Measurements from ENCODE around the gene ARHGEF7. TPM values are rescaled to one million over a fixed set of nuclear protein-coding genes. Genes with fewer than 3 reads are reported as not detected.
A peak's percentile ranks its signal among the peaks of the same experiment; 100 is the strongest.
"Not testable (repeated sequence)": the region's sequence is repeated elsewhere in the genome, so short reads cannot be mapped to it uniquely, and the experiment has no call there.

The ARHGEF7 gene
- total RNA-seq, 1 experiment from 2014 or later = 29.3 TPM

- no peak for DNase-seq (ENCODE audit: low spot score)
- in situ Hi-C loops (cut with HindIII; ENCODE audit: low sequenced_read_pairs) = no loop called here
Observed at GRCh38 chr13:111239764-111240670, 124.9 kb downstream of the ARHGEF7 start.

GRCh38 chr13:111241006-111241755, 126.1 kb downstream of the ARHGEF7 start:
- in situ Hi-C loops (cut with HindIII; ENCODE audit: low sequenced_read_pairs) = no loop called here
- DNase-seq (ENCODE audit: low spot score) = peak; percentile 73

- DNase-seq (ENCODE audit: low spot score) = no peak
- in situ Hi-C loops (cut with HindIII; ENCODE audit: low sequenced_read_pairs) = no loop called here
Observed at GRCh38 chr13:111241862-111242261, 126.8 kb downstream of the ARHGEF7 start.

GRCh38 chr13:111242585-111242984, 127.5 kb downstream of the ARHGEF7 start:
- no peak for DNase-seq (ENCODE audit: low spot score)
- in situ Hi-C loops (cut with HindIII; ENCODE audit: low sequenced_read_pairs) = no loop called here

GRCh38 chr13:111243981-111244380, 128.9 kb downstream of the ARHGEF7 start:
- in situ Hi-C loops (cut with HindIII; ENCODE audit: low sequenced_read_pairs) = no loop called here
- no peak for DNase-seq (ENCODE audit: low spot score)

- DNase-seq (ENCODE audit: low spot score) = no peak
- in situ Hi-C loops (cut with HindIII; ENCODE audit: low sequenced_read_pairs) = no loop called here
Observed at GRCh38 chr13:111245576-111246384, 130.7 kb downstream of the ARHGEF7 start.

- no peak for DNase-seq (ENCODE audit: low spot score)
- in situ Hi-C loops (cut with HindIII; ENCODE audit: low sequenced_read_pairs) = no loop called here
Observed at GRCh38 chr13:111247552-111247951, 132.4 kb downstream of the ARHGEF7 start.

GRCh38 chr13:111248822-111249221, 133.7 kb downstream of the ARHGEF7 start:
- in situ Hi-C loops (cut with HindIII; ENCODE audit: low sequenced_read_pairs) = no loop called here
- DNase-seq (ENCODE audit: low spot score) = no peak

- in situ Hi-C loops (cut with HindIII; ENCODE audit: low sequenced_read_pairs) = no loop called here
- no peak for DNase-seq (ENCODE audit: low spot score)
Observed at GRCh38 chr13:111249637-111250360, 134.7 kb downstream of the ARHGEF7 start.

GRCh38 chr13:111251646-111252445, 136.7 kb downstream of the ARHGEF7 start:
- in situ Hi-C loops (cut with HindIII; ENCODE audit: low sequenced_read_pairs) = no loop called here
- DNase-seq (ENCODE audit: low spot score) = no peak

GRCh38 chr13:111252446-111253364, 137.6 kb downstream of the ARHGEF7 start:
- in situ Hi-C loops (cut with HindIII; ENCODE audit: low sequenced_read_pairs) = no loop called here
- no peak for DNase-seq (ENCODE audit: low spot score)

GRCh38 chr13:111253365-111253872, 138.3 kb downstream of the ARHGEF7 start:
- DNase-seq (ENCODE audit: low spot score) = no peak
- in situ Hi-C loops (cut with HindIII; ENCODE audit: low sequenced_read_pairs) = no loop called here

- in situ Hi-C loops (cut with HindIII; ENCODE audit: low sequenced_read_pairs) = no loop called here
- no peak for DNase-seq (ENCODE audit: low spot score)
Observed at GRCh38 chr13:111255228-111255790, 140.2 kb downstream of the ARHGEF7 start.

- no peak for DNase-seq (ENCODE audit: low spot score)
Observed at GRCh38 chr13:111256458-111256857, 141.3 kb downstream of the ARHGEF7 start.

GRCh38 chr13:111256946-111257345, 141.8 kb downstream of the ARHGEF7 start:
- in situ Hi-C loops (cut with HindIII; ENCODE audit: low sequenced_read_pairs) = no loop called here

More at GRCh38 chr13:111256458-111256857, 141.3 kb downstream of the ARHGEF7 start:
- in situ Hi-C loops (cut with HindIII; ENCODE audit: low sequenced_read_pairs) = no loop called here

GRCh38 chr13:111257899-111258298, 142.8 kb downstream of the ARHGEF7 start:
- in situ Hi-C loops (cut with HindIII; ENCODE audit: low sequenced_read_pairs); DNase-seq (ENCODE audit: low spot score): not testable (repeated sequence)

More at GRCh38 chr13:111256946-111257345, 141.8 kb downstream of the ARHGEF7 start:
- no peak for DNase-seq (ENCODE audit: low spot score)

Measured in G401 (cell line).